ENCODE measurements around the gene AQR.
"Not testable (repeated sequence)": the region's sequence is repeated elsewhere in the genome, so short reads cannot be mapped to it uniquely, and the experiment has no call there.

AQR gene

DNA sequence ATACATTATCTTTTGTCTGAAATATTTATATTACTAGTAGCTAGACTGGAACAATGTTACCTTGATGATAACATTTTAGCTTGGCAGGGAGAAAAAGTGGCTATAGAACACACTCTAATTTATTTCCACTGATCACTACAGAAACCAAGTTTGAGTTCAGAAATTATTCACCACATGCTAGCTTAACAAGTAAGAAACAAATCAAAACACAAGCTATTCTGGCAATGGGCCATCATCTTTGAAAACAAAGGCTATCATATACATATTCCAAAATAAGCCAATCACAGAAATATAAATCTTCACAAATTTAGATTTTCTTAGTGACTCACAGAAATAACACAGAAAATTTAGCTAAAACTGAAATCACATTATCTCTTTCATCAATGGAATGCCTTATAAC lies 17.1 kb downstream of the AQR start:
- DNase-seq = no peak

DNA sequence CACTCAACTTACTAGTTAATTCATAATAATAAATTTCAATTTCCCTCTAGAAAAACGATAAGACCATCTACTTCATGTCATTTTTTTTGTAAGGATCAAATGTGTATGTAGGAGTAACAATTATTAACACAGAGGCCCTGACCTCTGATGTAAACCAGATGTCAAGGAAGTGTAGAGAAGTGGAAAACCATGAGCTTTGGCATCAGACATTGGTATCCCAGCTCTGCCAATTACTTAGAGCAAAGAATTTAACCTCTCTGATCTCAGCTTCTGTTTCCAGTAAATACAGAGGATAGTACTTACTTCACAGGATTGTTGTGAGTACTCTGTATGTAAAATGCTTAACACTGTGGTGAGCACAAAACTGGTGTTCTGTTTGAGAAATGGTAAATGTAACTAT lies 17.5 kb downstream of the AQR start:
- no peak for DNase-seq

DNA sequence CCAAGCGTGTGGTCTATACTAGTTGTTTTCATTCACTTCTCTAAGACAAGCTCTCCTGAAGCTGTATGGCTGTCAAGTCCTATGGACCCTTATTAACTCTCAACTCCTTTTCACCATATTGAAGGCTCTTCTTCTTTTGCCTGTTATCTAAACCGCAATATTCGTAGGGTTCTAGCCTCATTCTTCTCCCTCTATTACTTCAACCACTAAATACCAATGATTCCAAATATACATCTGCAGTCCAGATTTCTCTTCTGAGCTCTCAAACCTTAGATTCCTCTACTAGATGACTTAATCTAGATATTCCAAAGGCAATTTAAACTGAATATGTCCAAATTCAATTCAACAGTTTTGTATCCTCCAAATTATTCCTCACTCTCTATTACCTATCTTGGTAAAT lies 24.6 kb downstream of the AQR start:
- no peak for DNase-seq

DNA sequence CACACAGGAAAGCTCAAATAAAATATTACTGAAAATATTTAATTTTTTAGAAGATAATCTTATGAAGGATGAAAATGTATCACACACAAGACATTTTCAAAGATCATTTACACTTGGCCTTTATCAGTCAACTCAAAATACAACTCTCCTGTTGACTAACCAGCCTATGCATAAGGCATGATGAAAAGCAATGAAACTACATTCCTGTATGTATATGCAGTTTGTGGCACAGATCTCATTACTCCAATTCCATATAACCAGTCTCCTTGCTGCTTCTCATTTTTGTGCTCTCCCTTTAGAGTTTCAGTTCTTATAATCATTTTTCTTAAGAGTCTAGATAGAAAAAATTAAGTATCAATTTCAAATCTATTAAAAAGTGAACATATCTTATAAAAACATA lies 25.8 kb downstream of the AQR start:
- no peak for DNase-seq

DNA sequence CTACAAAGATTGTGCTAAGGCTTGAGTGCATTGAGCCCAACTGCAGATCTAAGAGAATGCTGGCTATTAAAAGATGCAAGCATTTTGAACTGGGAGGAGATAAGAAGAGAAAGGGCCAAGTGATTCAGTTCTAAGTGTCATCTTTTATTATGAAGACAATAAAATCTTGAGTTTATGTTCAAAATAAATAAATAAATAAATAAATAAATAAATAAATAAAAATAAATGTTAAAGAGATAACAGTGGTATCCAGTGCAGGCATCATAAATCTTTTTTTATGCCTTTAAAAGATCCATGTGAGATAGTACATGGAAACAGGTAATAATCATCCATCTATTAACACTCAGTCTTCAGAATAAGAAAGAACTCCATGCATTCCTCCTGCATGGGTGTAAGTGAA lies 26.3 kb downstream of the AQR start:
- not testable (repeated sequence) for DNase-seq

DNA sequence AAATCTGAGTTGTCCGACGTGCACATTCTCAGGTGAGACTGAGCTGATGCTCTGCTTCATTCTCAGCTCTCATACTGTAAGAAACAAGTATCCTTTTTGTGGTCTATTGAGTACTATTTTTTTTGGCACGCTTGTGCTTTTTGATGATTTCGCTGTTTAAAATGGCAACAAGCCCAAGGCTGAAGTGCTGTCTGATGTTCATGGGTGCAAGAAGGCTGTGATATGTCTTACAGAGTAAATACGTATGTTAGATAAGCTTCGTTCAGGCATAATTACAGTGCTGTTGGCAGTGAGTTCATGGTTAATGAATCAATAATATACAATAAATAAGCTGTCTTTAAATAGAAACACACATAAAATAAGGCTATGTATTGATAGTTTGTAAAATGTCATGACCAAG lies 27.2 kb downstream of the AQR start:
- DNase-seq = peak; percentile 88

DNA sequence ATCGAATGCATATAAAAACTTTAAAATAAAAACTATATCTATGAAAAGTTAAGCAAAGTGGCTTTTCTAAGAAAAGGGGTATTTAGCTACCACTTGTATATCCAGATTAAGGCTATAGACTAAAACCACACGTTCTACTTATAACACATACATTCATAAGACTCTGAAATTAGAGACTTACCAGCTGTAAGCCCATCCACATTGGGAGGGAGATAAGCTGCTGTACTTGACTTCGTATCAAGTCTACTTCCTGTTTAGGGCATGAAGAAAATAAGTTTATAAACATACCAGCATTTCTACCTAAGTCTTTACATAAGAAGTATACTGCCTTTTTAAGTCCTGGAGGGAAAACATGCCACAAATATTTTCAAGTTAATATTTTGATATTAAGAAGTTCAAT lies 27.7 kb downstream of the AQR start:
- no peak for DNase-seq

DNA sequence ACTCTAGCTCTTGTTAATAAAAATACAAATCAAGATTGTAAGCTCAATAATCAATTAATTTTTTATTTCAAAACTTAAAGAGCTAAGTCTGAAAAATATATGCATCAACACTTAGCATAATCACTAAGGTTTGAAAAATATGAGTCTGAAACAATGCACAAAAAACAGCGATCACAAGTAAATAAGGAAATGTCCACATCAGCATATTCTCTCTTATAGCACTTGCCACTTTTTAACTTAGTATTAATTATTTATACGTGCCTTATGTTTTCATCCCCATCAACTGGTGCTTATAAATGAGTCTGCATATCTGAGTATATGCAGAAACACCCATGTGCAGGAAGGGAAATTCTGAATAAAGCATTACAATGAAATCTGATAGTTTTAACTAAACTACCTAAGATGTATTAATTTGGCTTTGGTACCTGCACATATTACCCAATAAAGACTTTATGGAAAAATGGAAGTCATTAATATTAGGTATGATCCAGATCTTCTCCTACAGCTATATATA lies 28.3 kb downstream of the AQR start:
- no peak for DNase-seq

DNA sequence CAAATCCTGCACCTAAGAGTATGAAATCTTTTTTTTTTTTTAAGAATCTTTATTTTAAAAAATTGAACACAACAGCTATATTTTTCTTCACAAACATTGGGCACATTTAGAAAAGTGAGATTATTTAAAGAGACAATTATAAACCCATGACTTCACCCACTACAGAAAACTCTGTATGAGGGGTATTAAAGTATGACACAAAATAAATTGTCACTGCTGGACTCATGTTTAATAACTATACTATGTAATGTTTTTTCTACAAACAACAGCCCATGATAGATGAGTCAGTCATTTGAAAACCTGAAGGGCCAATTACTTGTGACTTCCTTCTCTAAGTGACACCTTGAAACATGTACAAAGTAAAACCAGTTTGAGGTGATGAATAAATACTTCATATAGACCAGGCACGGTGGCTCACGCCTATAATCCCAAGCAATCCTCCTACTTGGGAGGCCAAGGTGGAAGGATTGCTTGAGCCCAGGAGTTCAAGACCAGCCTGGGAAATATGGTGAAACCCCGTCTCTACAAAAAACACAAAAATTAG lies 36.0 kb downstream of the AQR start:
- no peak for DNase-seq

DNA sequence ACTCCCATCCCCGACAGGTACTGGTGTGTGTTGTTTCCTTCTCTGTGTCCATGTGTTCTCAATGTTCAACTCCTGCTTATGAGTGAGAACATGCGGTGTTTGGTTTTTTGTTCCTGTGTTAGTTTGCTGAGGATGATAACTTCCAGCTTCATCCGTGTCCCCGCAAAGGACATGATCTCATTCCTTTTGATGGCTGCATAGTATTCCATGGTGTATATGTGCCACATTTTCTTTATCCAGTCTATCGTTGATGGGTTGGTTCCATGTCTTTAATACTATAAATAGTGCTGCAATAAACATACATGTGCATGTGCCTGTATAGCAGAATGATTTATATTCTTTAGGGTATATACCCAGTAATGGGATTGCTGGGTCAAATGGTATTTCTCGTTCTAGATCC lies 41.2 kb downstream of the AQR start:
- DNase-seq = not testable (repeated sequence)

DNA sequence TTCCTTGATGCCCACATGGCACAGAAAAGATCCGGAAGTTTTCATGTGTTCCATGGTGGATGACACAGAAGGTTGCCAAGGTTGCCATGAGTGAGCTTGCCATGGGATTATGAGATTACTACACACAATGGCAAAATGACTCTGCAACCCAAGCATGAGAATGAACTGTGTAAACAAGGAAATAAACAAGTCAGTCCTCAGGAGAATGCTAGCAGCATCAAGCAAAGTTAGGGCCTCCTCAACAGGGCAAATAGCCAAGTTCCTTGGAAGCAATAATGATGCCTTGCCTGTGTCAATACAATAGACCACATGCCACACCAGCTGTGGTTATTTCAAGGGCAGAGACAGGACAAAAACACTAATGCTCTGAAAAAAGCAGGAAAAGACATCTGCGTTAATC lies 41.8 kb downstream of the AQR start:
- DNase-seq = no peak

DNA sequence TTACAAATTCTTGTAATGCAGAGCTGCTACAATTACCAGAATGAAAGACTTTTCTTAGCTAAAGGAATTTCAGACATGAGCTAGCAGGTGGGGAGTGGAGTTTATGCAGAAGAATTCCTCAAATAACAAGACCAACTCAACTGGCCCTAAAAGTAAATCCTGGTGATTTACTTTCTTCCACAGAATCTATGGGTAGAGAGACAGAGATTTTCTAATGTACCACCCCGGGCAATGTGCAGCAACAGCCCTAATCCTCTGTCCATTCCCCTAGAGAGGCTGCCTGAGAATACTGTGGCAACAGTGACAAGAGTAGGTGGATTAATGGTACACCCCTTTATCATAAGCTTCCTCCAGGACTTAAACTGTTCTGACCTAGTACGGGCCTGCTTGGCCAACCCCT lies 55.2 kb downstream of the AQR start:
- no peak for DNase-seq

DNA sequence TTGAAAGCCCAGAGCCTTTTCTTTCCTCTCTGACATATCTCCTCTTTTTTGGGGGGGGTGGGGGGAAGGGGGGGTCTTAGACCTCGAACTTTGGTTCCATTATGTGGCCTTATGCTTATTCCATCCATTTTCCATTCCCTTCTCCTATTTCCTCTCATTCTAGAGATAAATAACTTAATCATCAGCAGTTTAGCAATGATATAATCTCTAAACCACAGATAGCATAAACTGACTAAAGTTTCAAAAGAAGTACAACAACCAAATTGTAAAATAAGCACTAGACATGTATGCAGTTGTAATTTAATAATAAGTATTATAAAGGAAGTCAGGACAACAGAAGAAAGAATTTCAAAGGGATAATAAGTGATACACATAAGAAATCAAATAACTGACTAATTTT lies 64.5 kb downstream of the AQR start:
- DNase-seq = no peak

DNA sequence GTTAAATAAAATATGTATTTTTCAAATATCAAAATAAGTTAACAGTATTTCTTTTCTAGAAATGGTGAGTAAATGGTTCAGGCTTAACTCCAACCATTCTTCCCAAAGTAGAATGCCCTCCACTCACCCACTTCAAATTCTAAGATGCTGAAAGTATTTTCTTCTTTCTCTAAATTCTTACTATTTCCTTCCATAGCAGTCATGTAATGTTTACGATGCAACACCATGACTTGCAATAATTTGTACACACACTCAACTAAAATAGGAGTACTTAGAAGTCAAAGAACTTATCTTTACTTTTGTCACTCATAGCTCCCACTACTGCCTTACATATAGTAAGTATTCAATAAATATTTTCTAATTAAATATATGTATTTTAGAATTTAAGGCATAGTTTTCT lies 65.0 kb downstream of the AQR start:
- DNase-seq = no peak

DNA sequence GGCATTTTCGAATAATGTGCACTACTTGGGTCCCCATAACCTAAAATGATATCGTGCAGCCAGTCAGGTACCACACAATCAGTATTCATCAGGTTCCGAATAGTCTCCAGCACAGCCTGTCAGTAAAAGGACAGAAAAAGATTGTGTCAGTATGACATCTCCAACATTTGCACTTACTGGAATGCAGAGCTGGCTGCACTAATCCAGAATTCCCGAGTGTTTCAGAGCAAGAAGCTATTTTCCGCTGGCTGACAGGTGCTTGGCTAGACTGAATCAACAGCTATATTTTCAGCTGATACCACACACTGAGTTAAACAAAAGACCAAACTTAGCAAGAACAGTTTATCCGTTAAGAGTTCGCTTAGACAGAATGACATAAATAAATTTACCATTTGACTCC lies 68.8 kb downstream of the AQR start:
- no peak for DNase-seq

DNA sequence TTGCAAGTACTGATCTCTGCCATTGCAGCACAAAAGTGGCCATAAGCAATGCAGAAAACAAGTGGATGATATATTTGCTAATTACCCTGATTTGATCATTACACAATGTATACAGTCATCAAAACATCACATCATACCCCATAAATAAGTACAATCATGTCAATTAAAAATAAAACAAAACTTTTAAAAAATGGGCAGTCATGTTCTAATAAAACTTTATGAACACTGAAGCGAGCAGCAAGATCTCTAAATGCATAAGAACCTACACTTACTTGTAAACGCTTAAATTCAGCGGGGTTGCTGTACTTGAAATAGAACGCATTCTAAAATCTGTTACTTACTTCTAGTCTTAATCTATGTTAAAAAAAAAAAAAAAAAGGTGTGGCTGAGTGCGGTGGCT lies 73.4 kb downstream of the AQR start:
- no peak for DNase-seq

DNA sequence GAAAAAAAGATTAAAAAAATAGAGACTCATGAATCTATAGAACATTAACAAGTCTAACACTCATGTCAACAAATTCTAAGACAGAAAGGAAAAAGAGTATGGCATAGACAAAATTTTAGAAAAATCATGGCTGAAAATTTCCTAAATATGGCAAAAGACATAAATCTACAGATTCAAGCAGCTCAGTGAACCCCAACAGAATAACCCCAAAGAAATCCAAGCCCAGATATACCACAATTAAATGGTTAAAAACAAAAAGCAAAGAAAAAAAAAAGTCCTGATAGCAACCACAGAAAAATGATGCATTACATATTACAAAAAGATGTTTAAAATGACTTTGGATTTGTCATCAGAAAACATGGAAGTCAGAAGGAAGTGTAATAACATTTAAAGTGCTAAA lies 75.6 kb downstream of the AQR start:
- DNase-seq = no peak

DNA sequence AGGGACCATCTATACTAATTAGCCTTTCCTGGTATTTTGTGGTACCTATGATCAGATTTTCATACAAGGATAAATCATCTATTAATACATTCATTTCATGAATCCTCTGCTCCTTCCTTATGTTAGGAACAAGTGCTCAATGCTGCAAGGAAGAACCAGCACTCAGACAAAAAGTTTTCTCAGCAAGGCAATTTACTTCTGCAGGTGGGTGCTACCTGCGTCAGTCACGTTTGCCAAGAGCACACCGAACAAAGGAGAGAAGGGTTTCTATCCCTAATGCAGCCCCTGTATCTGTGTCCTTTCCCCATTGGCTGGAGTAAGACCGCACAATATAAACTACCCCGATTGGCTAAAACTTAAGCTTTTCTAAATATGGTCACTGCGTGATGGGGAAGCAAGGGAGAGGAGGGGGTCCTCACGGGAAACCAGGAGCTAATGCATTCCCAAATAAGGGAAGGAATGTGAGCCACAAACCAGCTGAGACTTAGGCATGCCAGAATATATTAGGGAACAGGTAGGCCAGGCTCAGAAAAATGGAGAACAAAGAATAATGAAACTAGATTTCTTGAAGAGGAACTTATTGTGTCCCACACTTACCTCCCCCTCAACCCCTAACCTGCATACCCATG lies 76.5 kb downstream of the AQR start:
- DNase-seq = no peak

DNA sequence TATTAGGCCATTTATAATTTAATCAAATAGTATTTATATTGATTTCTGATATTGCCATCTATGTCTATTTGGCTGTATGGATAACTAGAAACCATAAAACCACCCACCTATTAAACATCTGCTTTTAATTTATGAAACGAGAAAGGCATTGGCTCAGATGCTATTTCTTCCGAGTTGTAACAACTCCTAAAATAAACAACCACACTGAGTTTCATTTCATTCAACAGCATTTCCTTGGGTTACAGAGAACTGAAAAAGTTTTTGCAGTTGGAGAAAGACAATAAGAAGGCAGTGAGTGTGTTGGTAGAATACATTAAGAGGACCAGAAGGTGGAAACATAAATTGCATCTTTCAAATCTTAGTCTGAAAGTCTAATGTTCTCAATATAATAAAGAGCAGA lies 79.1 kb downstream of the AQR start:
- DNase-seq = no peak

DNA sequence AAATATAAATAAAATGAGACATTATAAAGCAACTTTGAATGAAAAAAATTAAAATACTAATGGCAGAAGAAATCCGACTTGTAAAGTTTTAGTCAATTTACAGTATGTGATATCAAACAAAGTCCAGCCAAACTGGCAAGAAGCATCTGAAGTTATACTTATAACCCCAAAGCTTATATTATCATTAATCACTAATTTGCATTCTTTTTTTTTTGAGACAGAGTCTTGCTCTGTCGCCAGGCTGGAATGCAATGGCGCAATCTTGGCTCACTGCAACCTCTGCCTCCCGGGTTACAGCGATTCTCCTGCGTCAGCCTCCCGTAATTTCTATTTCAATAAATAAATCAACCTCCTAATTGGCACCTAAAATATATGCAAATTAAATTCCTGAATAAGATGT lies 80.1 kb downstream of the AQR start:
- DNase-seq = no peak

DNA sequence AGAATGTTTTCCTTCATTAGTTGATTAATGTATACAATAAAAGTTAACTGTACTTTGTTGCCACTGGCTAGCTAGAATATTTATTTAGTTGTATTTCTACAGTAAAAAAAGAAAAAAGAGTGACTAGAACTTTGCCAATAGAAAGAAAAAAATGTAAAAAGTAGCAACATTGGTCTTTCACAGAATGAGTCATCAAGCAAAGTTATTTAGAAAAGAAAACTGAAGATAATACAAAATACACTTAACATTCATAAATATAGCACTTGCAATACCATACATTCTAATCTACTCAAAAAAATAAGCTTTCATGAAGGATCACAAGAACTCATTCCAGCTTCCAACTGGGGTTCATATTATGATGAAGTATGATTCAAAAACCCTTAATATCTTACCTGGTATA lies 83.4 kb downstream of the AQR start:
- DNase-seq = no peak

DNA sequence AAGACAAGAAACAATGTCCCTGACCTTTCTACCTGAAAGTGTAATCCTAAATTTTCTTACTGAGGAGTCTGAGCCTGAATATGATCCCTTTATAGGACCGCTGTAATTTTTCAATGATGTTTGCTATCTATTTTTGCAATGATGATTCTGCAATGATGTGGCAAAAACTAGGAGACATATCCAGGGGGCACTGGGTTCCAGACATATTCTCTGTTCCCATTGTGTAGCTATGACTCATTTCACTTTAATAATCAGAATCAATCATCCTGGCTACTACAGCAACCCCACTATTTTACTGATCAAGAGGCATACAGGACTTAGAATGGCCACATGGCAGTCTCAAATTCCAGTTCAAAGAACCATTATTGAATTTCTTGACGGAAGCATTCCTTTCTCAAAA lies 85.9 kb downstream of the AQR start:
- DNase-seq = no peak

DNA sequence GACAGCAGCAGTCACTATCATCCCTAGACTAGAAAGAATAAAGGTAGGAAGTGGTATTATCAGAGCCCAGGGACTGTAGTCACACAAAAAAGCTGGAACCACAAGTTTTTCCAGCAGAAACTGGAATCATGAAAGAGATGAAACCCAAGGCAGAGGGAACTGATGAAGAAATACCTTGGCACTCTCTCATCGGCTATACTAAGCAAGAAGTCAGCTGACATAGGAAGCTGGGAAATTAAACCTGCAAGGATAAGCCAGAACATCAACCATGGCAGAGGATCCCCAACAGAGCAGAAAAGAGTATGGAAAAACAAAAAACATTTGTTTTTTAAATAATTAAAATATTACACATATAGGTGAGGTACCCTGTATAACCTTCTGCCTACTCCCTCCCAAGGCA lies 86.5 kb downstream of the AQR start:
- no peak for DNase-seq

DNA sequence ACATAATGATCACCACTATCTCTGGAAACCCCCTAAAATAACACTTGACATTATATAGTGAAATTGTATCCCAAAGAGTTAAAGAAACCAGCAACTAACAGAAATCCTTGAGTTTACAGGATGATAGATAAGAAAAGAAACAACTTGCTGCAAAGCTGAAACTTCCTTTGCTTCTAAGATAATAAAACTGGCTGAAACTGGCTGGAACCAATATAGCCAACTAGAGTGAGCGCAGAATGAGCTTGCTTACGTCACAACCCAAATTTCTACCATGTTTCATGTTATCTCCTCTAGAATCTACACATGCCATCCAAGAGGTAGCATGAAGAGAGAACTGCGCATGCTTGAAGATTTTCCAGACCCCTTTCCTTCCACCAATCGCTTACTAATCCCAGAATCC lies 90.4 kb downstream of the AQR start:
- DNase-seq = no peak

DNA sequence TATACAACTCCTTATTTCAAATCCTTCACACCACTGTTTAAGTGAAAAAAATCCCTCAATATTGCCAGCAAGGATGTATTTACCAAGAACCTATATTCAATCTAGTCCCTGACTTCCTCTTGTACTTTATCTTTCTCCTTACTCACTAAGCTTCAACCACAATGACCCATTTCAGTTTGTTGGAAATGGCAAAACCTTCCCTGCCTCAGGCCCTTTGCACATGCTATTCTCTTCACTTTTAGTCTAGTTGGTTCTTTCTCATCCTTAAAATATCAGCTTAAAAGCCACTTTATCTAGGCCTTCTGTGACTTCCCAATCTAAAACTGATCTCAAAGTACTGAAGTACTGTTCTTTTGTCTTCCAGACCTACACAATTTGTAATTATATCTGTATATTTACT lies 92.9 kb downstream of the AQR start:
- DNase-seq = no peak

DNA sequence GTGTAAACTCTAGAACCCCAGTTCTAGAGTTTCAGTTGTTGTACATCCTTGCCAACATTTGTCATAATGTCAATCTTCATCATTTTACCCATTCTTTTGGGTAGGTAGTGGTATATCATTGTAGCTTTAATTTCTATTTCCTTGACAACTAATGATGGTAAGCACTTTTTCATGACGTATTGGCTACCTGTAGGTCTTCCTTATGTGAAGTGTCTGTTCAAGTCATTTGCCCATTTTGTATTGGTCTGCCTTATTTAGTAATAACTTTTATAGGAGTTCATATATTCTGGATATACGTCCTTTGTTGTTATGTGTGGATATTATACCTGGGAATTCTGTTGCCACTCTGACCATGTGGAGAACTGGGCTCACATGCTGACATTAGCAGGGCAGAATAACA lies 100.4 kb downstream of the AQR start:
- no peak for DNase-seq

All from NCI-H1092 treated with DMSO at 0.1 percent for 48 hours (cell line).